Hippocampal formation (tissue), 2 donors: ENCODE results near the gene ZMYM1.
"Not testable (repeated sequence)": the region's sequence is repeated elsewhere in the genome, so short reads cannot be mapped to it uniquely, and the experiment has no call there.

ENCODE experiments used
- DNase-seq, 2 donors: peaks; one replicate each; lab custom pipeline; 2025; lab: John Stamatoyannopoulos, UW

ZMYM1 gene

DNA sequence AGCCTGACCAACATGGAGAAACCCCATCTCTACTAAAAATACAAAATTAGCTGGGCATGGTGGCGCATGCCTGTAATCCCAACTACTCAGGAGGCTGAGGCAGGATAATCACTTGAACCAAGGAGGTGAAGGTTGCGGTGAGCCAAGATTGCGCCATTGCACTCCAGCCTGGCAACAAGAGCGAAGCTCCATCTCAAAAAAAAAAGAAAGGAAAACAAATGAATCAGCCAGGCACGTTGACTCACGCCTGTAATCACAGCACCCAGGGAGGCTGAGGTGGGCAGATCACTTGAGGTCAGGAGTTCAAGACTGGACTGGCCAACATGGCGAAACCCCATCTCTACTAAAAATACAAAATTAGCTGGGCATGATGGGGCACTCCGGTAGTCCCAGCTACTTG lies 2.8 kb upstream of the ZMYM1 start:
- not testable (repeated sequence) for DNase-seq

DNA sequence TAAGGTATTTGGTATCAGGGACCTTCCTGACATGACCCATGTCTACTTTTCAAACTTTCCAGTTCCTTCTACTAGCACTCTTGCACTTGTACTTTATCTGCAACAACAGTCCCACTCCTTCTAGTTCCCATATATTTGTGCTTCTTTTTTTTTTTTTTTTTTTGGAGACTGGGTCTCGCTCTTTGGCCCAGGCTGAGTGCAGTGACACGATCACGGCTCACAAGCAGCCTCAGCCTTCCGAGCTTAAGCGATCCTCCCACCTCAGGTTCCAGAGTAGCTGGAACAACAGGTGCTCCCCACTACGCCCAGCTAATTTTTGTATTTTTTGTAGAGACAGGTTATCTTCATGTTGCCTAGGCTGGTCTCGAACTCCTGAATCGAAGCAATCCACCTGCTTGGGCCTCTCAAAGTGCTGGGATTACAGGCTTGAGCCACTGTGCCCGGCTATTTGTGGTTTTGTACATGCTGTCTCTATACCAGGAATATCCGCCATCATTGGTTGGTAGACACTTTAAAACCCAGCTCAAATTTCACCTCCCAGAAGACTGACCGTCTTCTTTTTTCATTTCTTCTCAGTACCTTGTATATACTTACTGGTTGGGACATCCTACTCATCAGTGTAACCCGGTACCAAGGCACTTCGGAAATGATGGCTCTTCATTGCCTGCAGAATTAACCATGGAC lies 1.1 kb downstream of the ZMYM1 start:
- DNase-seq, result no peak

DNA sequence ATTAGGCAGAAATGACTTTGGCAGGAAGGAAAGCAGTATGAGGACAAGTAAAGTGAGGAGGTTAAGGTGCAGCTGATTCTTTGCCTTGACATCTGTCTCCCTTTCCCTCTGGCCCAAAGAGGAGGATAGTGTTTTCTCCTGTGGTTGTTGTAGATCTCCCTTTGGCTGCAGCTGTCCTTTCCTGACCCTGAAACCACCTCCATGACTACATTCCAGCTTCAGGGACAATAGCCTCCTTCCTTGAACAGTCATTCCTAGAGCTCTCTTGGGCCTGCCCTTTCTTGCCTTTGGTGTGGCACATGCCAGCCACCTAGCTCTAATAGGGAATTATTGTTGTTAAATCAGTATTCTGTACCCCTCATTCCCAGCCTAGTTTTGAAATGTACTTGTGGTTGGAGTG lies 6.2 kb downstream of the ZMYM1 start:
- no peak for DNase-seq

DNA sequence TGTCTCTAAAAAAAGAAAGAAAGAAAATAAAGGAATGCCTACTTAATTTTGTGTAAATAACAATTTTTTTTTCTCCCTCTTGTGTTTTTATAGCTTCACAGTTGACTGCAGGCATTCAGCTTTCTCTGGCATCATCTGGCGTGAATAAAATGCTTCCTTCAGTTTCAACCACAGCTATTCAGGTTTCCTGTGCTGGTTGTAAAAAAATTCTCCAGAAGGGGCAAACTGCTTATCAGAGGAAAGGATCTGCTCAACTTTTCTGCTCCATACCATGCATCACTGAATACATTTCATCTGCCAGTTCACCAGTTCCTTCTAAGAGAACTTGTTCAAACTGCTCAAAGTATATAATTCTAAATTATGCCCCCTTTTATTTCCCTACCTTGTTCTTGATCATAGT lies 18.0 kb downstream of the ZMYM1 start:
- DNase-seq, result no peak

DNA sequence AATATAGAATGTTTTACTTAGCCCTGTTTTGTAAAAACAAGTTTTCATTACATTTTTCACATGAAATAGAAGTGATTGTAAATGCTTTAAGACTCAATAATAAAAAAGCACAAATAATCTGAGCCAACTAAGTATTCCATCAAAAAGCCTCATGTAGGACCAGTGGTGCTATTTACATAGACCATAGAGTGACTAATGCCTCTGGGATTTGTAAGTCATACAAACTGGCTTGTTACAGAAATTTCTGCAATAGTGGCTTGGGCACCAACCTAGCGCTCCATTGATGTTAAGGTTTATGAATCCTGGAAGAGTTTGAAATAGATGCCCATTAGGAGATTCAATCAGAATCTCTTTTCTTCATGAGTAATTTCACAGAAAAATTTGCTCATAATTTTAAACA lies 31.9 kb downstream of the ZMYM1 start:
- DNase-seq, result no peak

DNA sequence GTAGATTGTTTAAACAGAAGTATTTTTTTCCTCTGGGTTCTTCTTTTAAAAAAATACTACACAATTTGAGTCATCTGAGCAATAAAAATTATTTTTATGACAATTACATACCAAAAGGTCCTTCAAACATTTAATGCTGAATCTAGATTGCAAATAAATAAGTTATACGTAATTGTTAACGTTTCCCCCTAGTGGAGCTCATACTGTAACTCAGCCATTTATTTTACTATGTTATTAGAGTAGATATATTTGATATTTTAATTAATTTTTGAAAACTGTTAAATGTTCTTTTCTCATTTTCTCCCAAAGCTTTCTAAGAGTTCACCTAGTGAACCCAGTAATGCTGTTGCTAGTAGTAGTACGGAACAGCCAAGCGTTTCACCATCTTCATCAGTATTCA lies 33.5 kb downstream of the ZMYM1 start:
- DNase-seq, result no peak

DNA sequence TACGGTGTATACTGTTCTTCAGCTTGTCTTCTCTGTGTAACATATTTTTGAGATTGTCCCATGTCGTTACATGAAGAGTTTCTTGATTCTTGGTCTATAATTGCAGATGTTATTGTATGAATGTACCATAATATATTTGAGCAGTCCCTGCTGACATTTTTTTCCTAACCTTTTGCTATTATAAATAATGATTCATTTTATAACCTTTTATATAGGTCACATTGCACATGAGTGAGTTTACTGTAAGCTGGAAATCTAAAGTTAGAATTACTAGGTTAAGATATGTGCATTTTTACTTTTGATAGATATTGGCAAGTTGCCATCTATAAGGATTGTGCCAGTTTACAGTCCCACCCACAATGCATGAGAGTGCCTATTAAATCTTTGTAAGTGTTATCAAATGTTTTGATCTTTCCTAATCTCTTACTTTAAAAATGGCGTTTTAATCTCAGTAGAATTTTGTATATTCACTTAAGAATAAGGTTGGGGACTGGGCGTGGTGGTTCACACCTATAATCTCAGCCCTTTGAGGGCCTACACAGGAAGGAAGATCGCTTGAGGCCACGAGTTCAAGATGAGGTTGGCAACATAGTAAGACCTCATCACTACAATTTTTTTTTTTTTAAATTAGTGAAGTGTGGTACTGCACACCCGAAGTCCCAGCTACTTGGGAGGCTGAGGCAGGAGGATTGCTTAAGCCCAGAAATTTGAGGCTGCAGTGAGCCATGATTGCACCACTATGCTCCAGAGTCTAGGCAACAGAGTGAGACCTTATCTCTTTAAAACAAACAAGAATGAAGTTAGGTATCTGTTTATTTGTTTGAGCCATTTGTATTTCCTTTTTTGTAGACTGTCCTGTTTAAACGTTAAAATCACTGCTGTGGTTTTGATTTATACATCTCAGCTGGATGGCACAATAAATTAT lies 36.5 kb downstream of the ZMYM1 start:
- DNase-seq, result no peak

DNA sequence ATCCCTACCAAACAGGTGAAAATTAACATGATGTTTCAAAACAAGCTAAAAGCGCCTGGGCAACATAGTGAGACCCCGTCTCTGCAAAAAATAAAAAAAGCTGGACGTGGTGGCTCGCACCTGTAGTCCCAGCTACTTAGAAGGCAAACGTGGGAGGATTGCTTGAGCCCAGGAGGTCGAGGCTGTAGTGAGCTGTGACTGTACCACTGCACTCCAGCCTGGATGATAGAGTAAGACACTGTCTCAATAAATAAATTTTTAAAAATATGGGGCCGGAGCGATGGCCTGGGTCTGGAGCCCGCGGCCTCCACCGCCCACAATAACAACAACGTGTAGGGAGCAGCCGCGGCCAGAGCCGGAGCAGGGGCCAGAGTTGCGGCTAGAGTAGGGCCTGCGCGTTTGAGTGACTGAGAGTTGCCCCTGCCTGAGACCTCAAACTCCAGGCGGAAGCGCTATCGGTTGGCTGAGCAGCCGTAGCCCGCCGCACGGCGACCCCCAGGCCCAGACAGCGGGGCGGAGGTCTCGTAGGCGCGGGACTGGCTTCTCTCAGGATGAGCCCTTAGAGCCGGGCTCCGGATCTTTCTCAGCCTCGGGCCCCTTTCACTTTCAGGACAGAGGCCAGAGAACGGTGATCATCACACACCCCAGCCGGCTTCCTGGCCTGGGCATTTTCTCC lies 41.4 kb downstream of the ZMYM1 start:
- no peak for DNase-seq

DNA sequence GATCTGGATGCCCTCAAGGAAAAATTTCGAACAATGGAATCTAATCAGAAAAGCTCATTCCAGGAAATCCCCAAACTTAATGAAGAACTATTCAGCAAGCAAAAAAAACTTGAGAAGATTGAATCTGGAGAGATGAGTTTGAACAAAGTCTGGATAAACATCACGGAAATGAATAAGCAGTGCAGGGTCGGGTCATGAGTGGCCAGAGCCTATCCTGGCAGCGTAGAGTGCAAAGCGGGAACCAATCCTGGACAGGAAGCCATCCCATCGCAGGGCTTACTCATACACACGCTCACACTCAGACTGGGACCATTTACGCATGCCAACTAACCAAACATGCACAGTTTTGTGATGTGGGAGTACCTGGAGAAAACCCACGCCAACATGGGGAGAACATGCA lies 43.1 kb downstream of the ZMYM1 start:
- DNase-seq, result no peak

DNA sequence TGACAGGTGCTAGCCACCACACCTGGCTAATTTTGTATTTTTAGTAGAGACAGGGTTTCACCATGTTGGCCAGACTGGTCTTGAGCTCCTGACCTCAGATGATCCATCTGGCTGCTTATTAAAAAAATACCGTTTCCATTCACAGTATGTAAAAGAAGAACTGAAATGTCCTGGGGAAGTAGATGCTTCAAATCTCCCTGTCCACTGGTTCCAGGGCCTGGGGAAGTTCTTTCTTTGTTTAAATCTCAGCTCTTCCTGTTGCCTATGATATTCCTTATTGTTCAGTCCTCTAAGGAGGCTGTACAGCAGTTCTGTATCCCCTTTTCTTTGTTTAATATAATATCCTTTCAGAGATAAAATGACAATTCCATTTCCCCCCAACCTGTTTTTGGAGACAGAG lies 47.4 kb downstream of the ZMYM1 start:
- DNase-seq, result no peak

DNA sequence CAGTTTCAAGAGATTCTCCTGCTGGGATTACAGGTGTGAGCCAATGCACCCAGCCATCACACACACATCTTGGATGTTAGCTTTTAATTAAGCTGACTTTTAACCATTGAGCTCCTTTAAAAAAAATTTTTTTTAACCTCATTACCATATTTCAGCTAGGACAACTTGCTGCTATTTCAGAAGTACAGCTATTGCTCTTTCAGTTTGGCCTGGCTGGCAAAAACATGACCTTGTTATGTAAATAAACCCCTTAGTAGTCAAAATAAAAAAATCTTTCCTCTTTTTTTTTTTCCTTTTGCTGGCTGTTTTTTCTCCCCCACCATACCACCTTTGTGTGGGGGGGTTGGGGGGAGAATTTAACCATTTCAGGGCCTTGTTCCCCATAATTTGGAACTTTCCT lies 49.9 kb downstream of the ZMYM1 start:
- DNase-seq, result no peak

DNA sequence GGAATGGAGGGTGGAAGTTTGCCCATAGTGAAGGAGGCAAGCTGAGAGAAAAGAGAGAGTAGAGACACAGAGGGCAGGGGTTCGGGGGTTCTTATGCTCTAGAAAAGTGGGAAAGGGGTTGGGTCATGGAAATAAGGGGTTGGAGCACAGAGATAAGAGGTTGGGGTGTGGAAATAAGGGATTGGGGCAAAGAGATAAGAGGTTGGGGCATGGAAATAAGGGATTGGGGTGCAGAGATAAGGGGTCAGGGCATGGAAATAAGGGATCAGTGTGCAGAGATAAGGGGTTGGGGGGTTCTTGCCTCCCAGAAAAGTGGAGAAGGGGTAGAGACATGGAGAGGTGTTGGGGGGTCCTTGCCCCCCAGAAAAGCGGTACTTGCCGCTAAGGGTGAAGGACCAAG lies 57.6 kb downstream of the ZMYM1 start:
- no peak for DNase-seq

DNA sequence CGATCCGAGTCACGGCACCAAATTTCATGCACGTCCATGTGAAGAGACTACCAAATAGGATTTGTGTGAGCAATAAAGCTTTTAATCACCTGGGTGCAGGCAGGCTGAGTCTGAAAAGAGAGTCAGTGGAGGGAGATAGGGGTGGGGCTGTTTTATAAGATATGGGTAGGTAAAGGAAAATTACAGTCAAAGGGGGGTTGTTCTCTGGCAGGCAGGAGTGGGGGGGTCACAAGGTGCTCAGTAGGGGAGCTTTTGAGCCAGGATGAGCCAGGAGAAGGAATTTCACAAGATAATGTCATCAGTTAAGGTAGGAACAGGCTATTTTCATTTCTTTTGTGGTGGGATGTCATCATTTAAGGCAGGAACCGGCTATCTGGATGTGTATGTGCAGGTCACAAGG lies 58.4 kb downstream of the ZMYM1 start:
- not testable (repeated sequence) for DNase-seq

DNA sequence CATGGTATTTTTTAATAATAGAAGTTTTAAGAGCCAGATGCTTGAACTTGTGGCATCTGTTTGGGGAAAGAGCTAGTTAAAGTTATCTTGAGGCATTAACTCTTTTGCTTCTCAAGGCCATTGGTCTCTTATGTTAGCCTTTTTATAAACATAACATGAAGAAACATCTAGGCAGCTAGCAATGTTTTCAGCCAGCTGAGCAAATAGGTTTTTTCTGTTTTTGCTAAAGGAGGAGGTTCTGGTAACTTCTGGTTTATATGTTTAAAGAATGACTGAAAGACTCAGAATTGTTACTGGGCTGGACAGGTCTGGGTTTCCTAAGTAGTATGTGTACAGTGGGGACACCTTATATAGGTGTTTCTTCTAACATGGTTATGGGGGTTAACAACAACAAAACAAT lies 63.1 kb downstream of the ZMYM1 start:
- not testable (repeated sequence) for DNase-seq

DNA sequence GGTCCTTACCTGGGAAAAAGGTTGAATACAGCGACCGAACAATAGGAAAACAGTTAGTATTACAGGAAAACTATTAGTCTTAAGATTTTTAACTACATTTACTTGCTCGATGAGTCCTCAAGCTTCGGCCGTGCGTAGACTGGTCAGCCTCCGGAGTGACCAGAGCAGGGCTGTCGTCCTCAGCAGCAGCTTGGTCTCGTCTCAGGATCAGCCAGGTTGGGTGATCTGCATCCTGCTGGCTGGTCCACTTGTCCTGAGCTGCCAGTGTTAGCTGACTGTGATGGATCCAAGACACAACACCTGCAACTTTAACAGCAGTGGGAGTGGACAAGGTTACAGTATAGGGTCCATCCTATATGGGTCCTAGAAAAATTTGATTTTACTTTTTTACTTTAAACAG lies 63.5 kb downstream of the ZMYM1 start:
- not testable (repeated sequence) for DNase-seq

DNA sequence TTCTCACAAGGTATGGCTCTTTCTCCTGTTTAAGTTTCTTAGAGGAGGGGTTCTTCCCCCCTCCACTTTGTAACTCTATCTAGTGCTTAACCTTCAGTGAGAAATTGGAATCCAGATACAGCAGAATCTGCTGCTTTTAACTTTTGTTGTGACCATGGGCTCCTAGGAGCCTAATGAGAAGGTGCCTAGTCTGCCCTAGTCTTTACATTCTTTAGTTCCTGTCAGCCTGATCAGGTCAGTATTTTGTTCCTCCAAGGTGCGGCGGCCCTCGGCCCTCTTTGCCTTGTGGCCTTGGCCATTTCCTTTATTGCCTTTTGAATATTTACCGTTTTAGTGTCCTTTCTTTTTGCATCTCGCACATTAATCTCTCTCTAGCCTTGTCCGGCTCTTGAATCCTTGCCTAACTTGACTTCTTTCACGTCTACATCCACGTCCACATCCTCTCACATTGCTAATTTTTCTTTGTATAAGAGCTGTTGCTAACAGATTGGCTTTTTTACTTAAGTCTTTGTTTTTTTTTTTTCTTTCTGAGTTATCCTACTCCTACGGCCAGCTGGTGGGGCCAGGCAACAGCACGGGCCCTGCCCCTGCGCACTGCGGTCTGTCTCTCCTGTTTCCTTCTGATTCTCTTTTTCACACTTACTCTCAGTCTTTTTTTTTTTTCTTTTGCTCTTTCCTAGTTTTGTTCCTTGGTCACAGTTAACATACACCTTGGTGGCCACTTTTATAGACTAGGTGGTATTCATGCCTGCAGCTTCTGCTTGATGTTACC lies 64.7 kb downstream of the ZMYM1 start:
- no peak for DNase-seq

DNA sequence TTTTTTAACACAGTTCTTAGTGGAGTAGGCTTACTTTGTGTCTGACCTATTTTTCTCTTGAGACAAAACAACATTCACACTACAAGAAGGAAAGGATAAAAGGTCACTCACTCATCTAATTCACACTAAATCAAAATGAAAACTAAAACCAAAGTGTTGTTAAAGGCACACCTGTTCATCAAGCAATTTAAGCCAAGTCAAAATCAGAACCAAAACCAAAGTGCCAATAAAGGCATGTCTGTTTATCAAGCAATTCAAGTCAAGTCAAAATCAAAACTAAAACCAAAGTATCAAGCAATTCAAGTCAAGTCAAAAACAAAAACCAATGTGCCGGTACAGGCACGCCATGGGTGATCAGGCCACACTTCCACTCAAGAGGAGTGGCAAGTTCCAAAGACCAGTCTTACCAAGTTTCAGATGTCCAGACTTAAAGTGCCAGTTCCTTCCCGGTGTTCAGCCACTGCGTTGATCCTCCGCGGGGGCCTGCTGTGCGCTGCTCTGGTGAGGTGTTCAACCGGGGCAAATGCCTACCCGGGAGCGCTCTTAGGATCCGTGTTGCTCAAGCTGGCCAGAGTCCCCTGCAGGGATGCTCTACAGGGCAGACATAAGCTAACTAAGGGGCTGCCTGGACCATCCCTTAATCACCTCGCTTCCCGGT lies 66.8 kb downstream of the ZMYM1 start:
- DNase-seq, result not testable (repeated sequence)

DNA sequence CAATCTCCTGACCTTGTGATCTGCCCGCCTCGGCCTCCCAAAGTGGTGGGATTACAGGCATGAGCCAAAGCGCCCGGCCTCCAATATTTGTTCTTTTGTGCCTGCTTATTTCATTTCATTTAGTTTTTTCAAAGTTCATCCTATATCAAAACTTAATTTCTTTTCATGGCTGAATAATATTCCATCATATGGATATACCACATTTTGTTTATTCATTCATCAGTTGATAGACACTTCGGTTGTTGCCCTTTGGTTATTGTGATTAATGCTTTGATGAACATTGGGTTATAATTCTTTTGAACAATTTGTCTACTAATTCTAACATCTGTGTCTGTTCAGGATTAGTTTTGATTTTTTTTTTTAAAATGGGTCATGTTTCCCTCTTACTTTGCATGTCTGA lies 72.0 kb downstream of the ZMYM1 start:
- DNase-seq, result no peak

DNA sequence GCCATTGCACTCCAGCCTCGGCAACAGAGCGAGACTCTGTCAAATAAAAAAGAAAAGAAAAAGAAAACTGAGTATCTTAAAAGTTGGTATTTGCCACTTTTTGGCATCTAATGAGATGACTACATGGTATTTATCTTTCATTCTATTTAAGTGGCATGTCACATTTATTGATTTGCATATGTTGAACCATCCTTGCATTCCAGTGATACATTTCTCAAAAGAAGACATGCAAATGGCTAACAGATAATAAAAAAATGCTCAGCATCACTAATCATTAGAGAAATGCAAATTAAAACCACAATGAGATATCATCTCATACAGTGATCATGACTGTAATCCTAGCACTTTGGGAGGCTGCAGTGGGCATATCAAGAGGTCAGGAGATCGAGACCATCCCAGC lies 85.7 kb downstream of the ZMYM1 start:
- no peak for DNase-seq
